Regular cardiac myocyte (primary cell): Measurements from ENCODE around the gene LEUTX. TPM values are rescaled to one million over a fixed set of nuclear protein-coding genes. Genes with fewer than 3 reads are reported as not detected.

Experiments
- total RNA-seq: library from RNA; depleted of rRNA; stranded (reverse); fragments of >200 nt; gene quantifications from 2 replicates; pipeline ENCODE4 v1.2.3, GENCODE V29; 2014

Gene LEUTX, protein sequence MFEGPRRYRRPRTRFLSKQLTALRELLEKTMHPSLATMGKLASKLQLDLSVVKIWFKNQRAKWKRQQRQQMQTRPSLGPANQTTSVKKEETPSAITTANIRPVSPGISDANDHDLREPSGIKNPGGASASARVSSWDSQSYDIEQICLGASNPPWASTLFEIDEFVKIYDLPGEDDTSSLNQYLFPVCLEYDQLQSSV
- total RNA-seq: not detected in 2 replicates

DNA sequence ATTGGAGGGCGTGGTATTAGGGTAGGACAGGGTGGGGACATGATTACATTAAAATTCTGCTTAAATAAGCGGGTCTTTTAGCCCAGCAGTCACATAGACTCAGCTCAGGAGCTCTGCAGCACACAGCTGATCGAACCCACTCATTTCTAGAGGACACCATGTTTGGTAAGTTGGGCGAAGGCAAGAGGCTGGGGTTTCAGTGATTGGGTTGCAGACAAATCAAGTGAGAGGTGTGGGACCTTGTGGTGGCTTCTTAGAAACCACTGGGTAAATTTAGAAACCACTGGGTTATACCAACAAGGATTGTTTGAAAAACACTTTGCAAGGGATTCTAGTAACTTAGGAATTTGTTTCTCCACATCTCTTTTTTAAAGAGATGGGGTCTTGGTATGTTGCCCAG is at the start of gene LEUTX:
Gene LEUTX, plus strand, starts transcription at position 92 of the 400 bp plus-strand sequence. Its CDS starts 67 bp downstream, at position 159.

DNA sequence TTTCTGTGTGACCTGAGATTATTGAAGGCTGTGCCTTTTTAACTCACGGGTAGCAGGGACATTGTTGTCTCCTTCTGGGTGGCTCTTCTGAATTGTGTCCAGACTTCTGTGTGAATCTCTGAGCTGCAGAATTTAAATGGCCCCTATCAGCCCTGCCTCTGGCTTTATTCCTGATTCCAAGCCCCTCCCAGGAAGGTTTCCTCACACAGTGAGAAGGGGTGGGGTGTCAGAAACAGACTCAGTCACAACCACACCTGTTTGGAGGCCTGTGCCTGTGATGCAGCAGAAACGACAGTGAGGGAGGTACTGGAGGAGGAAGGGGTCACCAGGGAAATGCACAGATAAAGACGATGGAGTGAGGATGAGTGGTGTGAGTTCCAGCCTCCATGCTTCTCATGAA is 40.8 kb upstream of the LEUTX start, which contains the start of gene CLC:
Gene CLC, minus strand, starts transcription at position 139 of the 400 bp plus-strand sequence. Its CDS starts 77 bp downstream, at position 62.

DNA sequence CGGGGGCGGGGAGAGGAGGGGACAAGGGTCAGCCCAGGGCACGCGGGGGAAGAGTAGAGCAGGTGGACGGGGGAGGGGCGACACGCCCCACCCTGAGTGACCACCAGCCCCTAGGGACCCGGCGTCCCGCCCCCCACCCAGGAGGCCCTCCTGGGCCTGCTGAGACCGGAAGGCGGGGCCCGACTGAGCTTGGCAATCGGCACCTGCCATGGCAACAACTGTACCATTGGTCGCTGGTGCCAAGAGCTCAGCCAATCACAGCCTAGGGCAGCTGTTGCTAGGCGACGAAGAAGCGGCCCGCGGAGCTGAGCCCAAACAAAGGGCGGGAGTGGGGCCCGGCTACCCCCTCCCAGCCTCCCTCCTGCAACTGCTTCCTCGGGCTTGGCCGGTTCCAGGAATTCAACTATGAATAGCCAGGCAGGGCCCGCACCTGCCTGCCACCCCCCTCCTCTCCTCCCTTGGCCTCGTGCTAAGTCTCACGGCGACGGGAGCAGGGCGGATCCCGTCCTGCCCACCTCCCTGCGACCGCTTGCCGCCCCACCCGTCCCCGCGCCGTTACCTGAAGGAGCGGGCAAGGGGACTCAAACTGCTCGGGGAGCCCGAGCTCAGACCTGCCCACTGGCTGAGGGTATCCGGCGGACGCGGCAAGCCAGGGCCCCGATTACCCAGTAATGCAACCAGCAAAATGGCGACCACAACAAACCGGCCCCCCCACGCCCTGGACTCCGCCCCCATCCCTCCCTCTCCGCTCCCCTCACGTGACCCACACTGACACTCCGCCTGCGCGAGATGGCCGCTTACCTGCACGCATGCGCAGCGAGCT is 55.0 kb downstream of the LEUTX start, which contains the start of gene DYRK1B:
Gene DYRK1B, minus strand, starts transcription at position 699 of the 823 bp plus-strand sequence. CDS start 2,295 bp downstream, outside the sequence.

Other genes with a start within 250 kb of the LEUTX start
- gene EID2B, start 246.0 kb upstream of the LEUTX start, total RNA-seq: 2.8 and 4.2 TPM in 2 replicates
- gene EID2, start 238.7 kb upstream of the LEUTX start, total RNA-seq: 7.9 and 16.9 TPM in 2 replicates
- not detected in 2 replicates for gene LGALS13, start 176.3 kb upstream of the LEUTX start, total RNA-seq
- not detected in 2 replicates for gene LGALS16, start 122.9 kb upstream of the LEUTX start, total RNA-seq
- not detected in 2 replicates for gene LGALS14, start 74.4 kb upstream of the LEUTX start, total RNA-seq
- gene CLC, start 40.8 kb upstream of the LEUTX start, total RNA-seq: not detected in 2 replicates
- gene DYRK1B, start 55.3 kb downstream of the LEUTX start, total RNA-seq: 5.0 and 8.2 TPM in 2 replicates
- 85.4 and 227 TPM in 2 replicates for gene FBL, start 67.5 kb downstream of the LEUTX start, total RNA-seq
- gene FCGBP, start 155.8 kb downstream of the LEUTX start, total RNA-seq: 0.38 and 0.85 TPM in 2 replicates
- gene PSMC4, start 192.3 kb downstream of the LEUTX start, total RNA-seq: 76.7 and 176 TPM in 2 replicates
- gene ZNF546, start 218.2 kb downstream of the LEUTX start, total RNA-seq: 6.7 and 7.6 TPM in 2 replicates